Activated CD8-positive, alpha-beta memory T cell treated with anti-CD3 and anti-CD28 coated beads, Interleukin-2, amount 50 U/mL, for 1 hour (primary cell): Measurements from ENCODE around the gene RCOR1.
"Not testable (repeated sequence)": the region's sequence is repeated elsewhere in the genome, so short reads cannot be mapped to it uniquely, and the experiment has no call there.

Experiments
- DNase-seq: peaks from one replicate; pipeline ENCODE4 v3.0.0-alpha.2; 2020; ENCODE audit errors: extremely low read depth

Gene RCOR1

GRCh38 chr14:102629808-102630350, 37.4 kb downstream of the RCOR1 start:
- no peak for DNase-seq

GRCh38 chr14:102630405-102630804, 38.0 kb downstream of the RCOR1 start:
- no peak for DNase-seq

- no peak for DNase-seq
Measured at GRCh38 chr14:102630881-102631280, 38.4 kb downstream of the RCOR1 start.

- DNase-seq, result no peak
Measured at GRCh38 chr14:102633906-102634595, 41.6 kb downstream of the RCOR1 start.

- not testable (repeated sequence) for DNase-seq
Measured at GRCh38 chr14:102639611-102640010, 47.2 kb downstream of the RCOR1 start.

- no peak for DNase-seq
Measured at GRCh38 chr14:102644523-102644922, 52.1 kb downstream of the RCOR1 start.

GRCh38 chr14:102645746-102646440, 53.4 kb downstream of the RCOR1 start:
- DNase-seq, result no peak

GRCh38 chr14:102646615-102647014, 54.2 kb downstream of the RCOR1 start:
- no peak for DNase-seq

GRCh38 chr14:102652194-102652593, 59.7 kb downstream of the RCOR1 start:
- no peak for DNase-seq

- no peak for DNase-seq
Measured at GRCh38 chr14:102654298-102654697, 61.8 kb downstream of the RCOR1 start.

GRCh38 chr14:102655137-102655536, 62.7 kb downstream of the RCOR1 start:
- DNase-seq, result no peak

- no peak for DNase-seq
Measured at GRCh38 chr14:102659797-102660196, 67.3 kb downstream of the RCOR1 start.

GRCh38 chr14:102661614-102662013, 69.2 kb downstream of the RCOR1 start:
- DNase-seq, result no peak

GRCh38 chr14:102662636-102663430, 70.4 kb downstream of the RCOR1 start:
- no peak for DNase-seq

GRCh38 chr14:102663440-102663839, 71.0 kb downstream of the RCOR1 start:
- DNase-seq, result no peak

- no peak for DNase-seq
Measured at GRCh38 chr14:102665621-102666020, 73.2 kb downstream of the RCOR1 start.

- DNase-seq, result no peak
Measured at GRCh38 chr14:102666635-102667034, 74.2 kb downstream of the RCOR1 start.

- no peak for DNase-seq
Measured at GRCh38 chr14:102667703-102668102, 75.3 kb downstream of the RCOR1 start.

GRCh38 chr14:102668291-102668873, 75.9 kb downstream of the RCOR1 start:
- DNase-seq, result no peak

- no peak for DNase-seq
Measured at GRCh38 chr14:102671410-102671809, 79.0 kb downstream of the RCOR1 start.

- no peak for DNase-seq
Measured at GRCh38 chr14:102672410-102672960, 80.0 kb downstream of the RCOR1 start.

GRCh38 chr14:102675396-102675795, 82.9 kb downstream of the RCOR1 start:
- no peak for DNase-seq
